Measurements from ENCODE around the gene RAD51B. TPM values are rescaled to one million over a fixed set of nuclear protein-coding genes. Genes with fewer than 3 reads are reported as not detected.

The RAD51B gene
- total and polyA plus RNA-seq, 2 of the 13 experiments (the other 11 are each of a cell fraction or from before 2014, with no cell fraction given): 7.0 to 9.5 TPM

GRCh38 chr14:68051146-68051545 is 231.6 kb downstream of the RAD51B start:
- no peak for ATAC-seq
- Histone ChIP-seq H2AFZ (ENCODE audit: low read length) (no peak overlapping the region), H3K4me3 (replicated peaks in 1 of 3; ENCODE audit: insufficient read depth in 1 of 3, low read depth in 2 of 3, low read length in 3 of 3) (no peak overlapping the region), H3K27me3 (ENCODE audit: control insufficient read depth in 1 of 2, insufficient read depth in 2 of 2, low read length in 2 of 2) (no peaks in the 10 kb centered on the region), H3K4me1 (ENCODE audit: insufficient read depth, low read length) (no peaks in the 10 kb centered on the region), H4K20me1 (ENCODE audit: insufficient read depth, low read length) (no peaks in the 10 kb centered on the region), H3K27ac (ENCODE audit: extremely low read length, insufficient read depth, low read length) (no peak overlapping the region), H3K36me3 (replicated peaks in 1 of 2; ENCODE audit: control insufficient read depth in 1 of 2, insufficient read depth in 2 of 2, low read length in 2 of 2) (no peaks in the 10 kb centered on the region), H3K9ac (ENCODE audit: insufficient read depth, low read depth, low read length) (no peak overlapping the region), H3K4me2 (ENCODE audit: low read depth, low read length) (no peak overlapping the region), H3K79me2 (ENCODE audit: insufficient read depth, low read length) (no peaks in the 10 kb centered on the region), H3K9me3 (ENCODE audit: low read length) (no peaks in the 10 kb centered on the region)
- ChIA-PET POLR2A (no interaction called here), CTCF (ENCODE audit: low intra/inter-chr PET ratio, low total read pairs) (no interaction called here)
- intact Hi-C loops (cut with micrococcal nuclease; ENCODE audit: unreplicated experiment) (no loop called here), in situ Hi-C loops (cut with HindIII; ENCODE audit: extremely low pct_ligation_motif_present, low pct_unique_long_range_greater_than_20kb) (no loop called here)
- 97% methylated on average over 1 of the region's 1 CpG for WGBS (ENCODE audit: low lambda C conversion rate)
- TF ChIP-seq CBFB (CRISPR knock-in tag; IDR thresholded peaks at IDR 0.05): no peak
- no peak for TF ChIP-seq ZNF607 (CRISPR knock-in tag; IDR thresholded peaks at IDR 0.05; ENCODE audit: borderline replicate concordance)
- TF ChIP-seq ZNF746 (CRISPR knock-in tag; IDR thresholded peaks at IDR 0.05): no peak
- no peak for TF ChIP-seq FOXO1 (CRISPR knock-in tag; IDR thresholded peaks at IDR 0.05)
- TF ChIP-seq IKZF1 (IDR thresholded peaks at IDR 0.05): no peak
- TF ChIP-seq ZBTB3 (CRISPR knock-in tag; IDR thresholded peaks at IDR 0.05; ENCODE audit: borderline replicate concordance, low read depth): no peak
- no peak for TF ChIP-seq KAT7 (CRISPR knock-in tag; IDR thresholded peaks at IDR 0.05; ENCODE audit: borderline replicate concordance)
- TF ChIP-seq NFE2L1 (CRISPR knock-in tag; IDR thresholded peaks at IDR 0.05; ENCODE audit: borderline replicate concordance): no peak
- TF ChIP-seq CCDC6 (CRISPR knock-in tag; IDR thresholded peaks at IDR 0.05): no peak
- no peak for TF ChIP-seq PHF8 (CRISPR knock-in tag; IDR thresholded peaks at IDR 0.05)
- TF ChIP-seq NR1H2 (CRISPR knock-in tag; IDR thresholded peaks at IDR 0.05; ENCODE audit: borderline replicate concordance, low read depth): no peak
- no peak for TF ChIP-seq ZNF672 (CRISPR knock-in tag; IDR thresholded peaks at IDR 0.05)
- TF ChIP-seq TOPORS (CRISPR knock-in tag; IDR thresholded peaks at IDR 0.05): no peak
- TF ChIP-seq ZNF576 (CRISPR knock-in tag; IDR thresholded peaks at IDR 0.05): no peak
- TF ChIP-seq AGO1 (IDR thresholded peaks at IDR 0.05; ENCODE audit: low read depth, low read length, poor library complexity, severe bottlenecking): no peak
- no peak for DNase-seq (ENCODE audit: low spot score)
- BruUV-seq (replicated peaks): no TSS peak
- FAIRE-seq: no peak

All from HepG2 (cell line).